MM.1S (cell line): ENCODE results near the gene PAN2.

Experiments used
- DNase-seq: peaks from one replicate; pipeline ENCODE4 v3.0.0-alpha.2; 2015
- H2AFZ ChIP-seq: fragments of 300-600 bp; sonication (generic); 2 replicates; pipeline ENCODE4 v1.6.0; 2016; ENCODE audit warnings: antibody characterized with exemption, low read length
- H3F3A ChIP-seq: fragments of 300-600 bp; sonication (generic); 2 replicates; pipeline ENCODE4 v1.6.1; 2016; ENCODE audit warnings: mild to moderate bottlenecking, antibody characterized with exemption, low read length, moderate library complexity, mixed read lengths; ENCODE audit not compliant: insufficient read depth
- H3K27ac ChIP-seq: fragments of 300-600 bp; sonication (generic); 2 replicates; pipeline ENCODE4 v1.5.1; 2016; ENCODE audit warnings: mild to moderate bottlenecking, low read length
- H3K27me3 ChIP-seq: fragments of 300-600 bp; sonication (generic); replicated peaks from 2 replicates; pipeline ENCODE4 v1.6.0; 2016; ENCODE audit warnings: low read length; ENCODE audit not compliant: insufficient read depth
- H3K36me3 ChIP-seq: fragments of 300-600 bp; sonication (generic); replicated peaks from 2 replicates; pipeline ENCODE4 v1.6.1; 2016; ENCODE audit warnings: mild to moderate bottlenecking, low read length, mixed read lengths; ENCODE audit not compliant: insufficient read depth
- H3K4me1 ChIP-seq: fragments of 300-600 bp; sonication (generic); 2 replicates; pipeline ENCODE4 v1.6.1; 2016; ENCODE audit warnings: low read length, mixed read lengths
- H3K4me2 ChIP-seq: fragments of 300-600 bp; sonication (generic); 2 replicates; pipeline ENCODE4 v1.6.0; 2016; ENCODE audit warnings: low read depth, low read length
- H3K4me3 ChIP-seq: fragments of 300-600 bp; sonication (generic); 2 replicates; pipeline ENCODE4 v1.5.1; 2016; ENCODE audit warnings: low read length, mixed read lengths
- H3K79me2 ChIP-seq: fragments of 300-600 bp; sonication (generic); 2 replicates; pipeline ENCODE4 v1.6.1; 2016; ENCODE audit warnings: mixed run types, low read length, mixed read lengths
- H3K9ac ChIP-seq: fragments of 300-600 bp; sonication (generic); 2 replicates; pipeline ENCODE4 v1.6.1; 2016; ENCODE audit warnings: low read length, mixed read lengths
- H3K9me2 ChIP-seq: fragments of 300-600 bp; sonication (generic); replicated peaks from 2 replicates; pipeline ENCODE4 v1.6.1; 2016; ENCODE audit warnings: mild to moderate bottlenecking, low read length, mixed read lengths; ENCODE audit not compliant: insufficient read depth
- H3K9me3 ChIP-seq: fragments of 300-600 bp; sonication (generic); replicated peaks from 2 replicates; pipeline ENCODE4 v1.6.1; 2016; ENCODE audit warnings: mild to moderate bottlenecking, low read length, mixed read lengths; ENCODE audit not compliant: insufficient read depth
- H4K20me1 ChIP-seq: fragments of 300-600 bp; sonication (generic); 2 replicates; pipeline ENCODE4 v1.6.1; 2016; ENCODE audit warnings: mild to moderate bottlenecking, low read length, moderate library complexity, mixed read lengths; ENCODE audit not compliant: insufficient read depth
- EZH2 ChIP-seq: fragments of 300-600 bp; sonication (generic); optimal IDR thresholded peaks from 2 replicates; pipeline ENCODE3; 2017; ENCODE audit warnings: low read depth, mild to moderate bottlenecking, antibody characterized with exemption, low read length, mixed read lengths
- EZH2phosphoT487 ChIP-seq: fragments of 300-600 bp; sonication (generic); IDR thresholded peaks from 2 replicates; pipeline ENCODE4 v1.6.1; 2018; ENCODE audit warnings: antibody characterized with exemption, low read length
- TF ChIP-seq, protein P1 (sequence below): fragments of 300-600 bp; sonication (generic); IDR thresholded peaks from 2 replicates; pipeline ENCODE4 v1.5.1; 2016; ENCODE audit warnings: antibody characterized with exemption, low read length, mixed read lengths

The PAN2 gene

GRCh38 chr12:56377310-56377988, 43.6 kb upstream of the PAN2 start:
- H3K4me3 ChIP-seq: no peak overlapping the region
- peaks cover 15% of the 10 kb centered on the region for H3K4me1 ChIP-seq
- no peak overlapping the region for H3K27ac ChIP-seq
- no peaks in the 10 kb centered on the region for H4K20me1 ChIP-seq
- no peaks in the 10 kb centered on the region for H3K36me3 ChIP-seq
- H3K4me2 ChIP-seq: no peak overlapping the region
- peaks cover 14% of the 10 kb centered on the region for H3F3A ChIP-seq
- DNase-seq: no peak
- TF ChIP-seq, protein P1, sequence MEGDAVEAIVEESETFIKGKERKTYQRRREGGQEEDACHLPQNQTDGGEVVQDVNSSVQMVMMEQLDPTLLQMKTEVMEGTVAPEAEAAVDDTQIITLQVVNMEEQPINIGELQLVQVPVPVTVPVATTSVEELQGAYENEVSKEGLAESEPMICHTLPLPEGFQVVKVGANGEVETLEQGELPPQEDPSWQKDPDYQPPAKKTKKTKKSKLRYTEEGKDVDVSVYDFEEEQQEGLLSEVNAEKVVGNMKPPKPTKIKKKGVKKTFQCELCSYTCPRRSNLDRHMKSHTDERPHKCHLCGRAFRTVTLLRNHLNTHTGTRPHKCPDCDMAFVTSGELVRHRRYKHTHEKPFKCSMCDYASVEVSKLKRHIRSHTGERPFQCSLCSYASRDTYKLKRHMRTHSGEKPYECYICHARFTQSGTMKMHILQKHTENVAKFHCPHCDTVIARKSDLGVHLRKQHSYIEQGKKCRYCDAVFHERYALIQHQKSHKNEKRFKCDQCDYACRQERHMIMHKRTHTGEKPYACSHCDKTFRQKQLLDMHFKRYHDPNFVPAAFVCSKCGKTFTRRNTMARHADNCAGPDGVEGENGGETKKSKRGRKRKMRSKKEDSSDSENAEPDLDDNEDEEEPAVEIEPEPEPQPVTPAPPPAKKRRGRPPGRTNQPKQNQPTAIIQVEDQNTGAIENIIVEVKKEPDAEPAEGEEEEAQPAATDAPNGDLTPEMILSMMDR: no peak
- TF ChIP-seq EZH2: no peak
- TF ChIP-seq EZH2phosphoT487: no peak
- no peaks in the 10 kb centered on the region for H3K79me2 ChIP-seq
- no peaks in the 10 kb centered on the region for H3K9me3 ChIP-seq
- H2AFZ ChIP-seq: no peak overlapping the region
- no peaks in the 10 kb centered on the region for H3K27me3 ChIP-seq
- H3K9me2 ChIP-seq: no peaks in the 10 kb centered on the region
- H3K9ac ChIP-seq: no peak overlapping the region

GRCh38 chr12:56375598-56376434, 42.0 kb upstream of the PAN2 start:
- no peaks in the 10 kb centered on the region for H3K9me2 ChIP-seq
- H3K4me2 ChIP-seq: peak overlapping the region; percentile 65
- H3F3A ChIP-seq: peaks cover 14% of the 10 kb centered on the region
- H3K9me3 ChIP-seq: no peaks in the 10 kb centered on the region
- H2AFZ ChIP-seq: peak overlapping the region; percentile 33
- TF ChIP-seq EZH2: no peak
- H3K4me3 ChIP-seq: no peak overlapping the region
- H4K20me1 ChIP-seq: no peaks in the 10 kb centered on the region
- peak overlapping the region; percentile 3; the same call in 1 of the 2 replicates for H3K9ac ChIP-seq
- H3K27ac ChIP-seq: peak overlapping the region; percentile 72; the same call in 1 of the 2 replicates
- peaks cover 15% of the 10 kb centered on the region for H3K4me1 ChIP-seq
- DNase-seq: peak; percentile 14
- H3K36me3 ChIP-seq: no peaks in the 10 kb centered on the region
- H3K79me2 ChIP-seq: no peaks in the 10 kb centered on the region
- H3K27me3 ChIP-seq: no peaks in the 10 kb centered on the region

- DNase-seq: no peak
- H4K20me1 ChIP-seq: no peaks in the 10 kb centered on the region
- peaks cover 14% of the 10 kb centered on the region for H3F3A ChIP-seq
- no peaks in the 10 kb centered on the region for H3K36me3 ChIP-seq
- peaks cover 15% of the 10 kb centered on the region for H3K4me1 ChIP-seq
- H3K4me2 ChIP-seq: peak overlapping the region; percentile 65; the same call in 1 of the 2 replicates
- peak overlapping the region; percentile 72; the same call in 1 of the 2 replicates for H3K27ac ChIP-seq
- no peak overlapping the region for H3K4me3 ChIP-seq
- TF ChIP-seq, protein P1: no peak
- TF ChIP-seq EZH2phosphoT487 (no peak), EZH2 (no peak)
- H3K9me3 ChIP-seq: no peaks in the 10 kb centered on the region
- H3K9me2 ChIP-seq: no peaks in the 10 kb centered on the region
- peak overlapping the region; percentile 6; the same call in 1 of the 2 replicates for H3K9ac ChIP-seq
- H2AFZ ChIP-seq: peak overlapping the region; percentile 62
- no peaks in the 10 kb centered on the region for H3K27me3 ChIP-seq
- no peaks in the 10 kb centered on the region for H3K79me2 ChIP-seq
These were observed 41.2 kb upstream of the PAN2 start for GRCh38 chr12:56374726-56375597.
